ENCODE measurements around the gene FBRSL1. TPM values are rescaled to one million over a fixed set of nuclear protein-coding genes. Genes with fewer than 3 reads are reported as not detected.

The FBRSL1 gene
- total and polyA plus RNA-seq, 9 donors: 6.9 to 72.9 (median 54.2) TPM

GRCh38 chr12:132490422-132491137 lies 629 bp downstream of the FBRSL1 start:
- DNase-seq: no peak
- H3K4me1 ChIP-seq (ENCODE audit: control insufficient read depth, insufficient read depth, low read length): peaks cover 59% of the 10 kb centered on the region
- peaks cover 13% of the 10 kb centered on the region for H3K36me3 ChIP-seq (ENCODE audit: control insufficient read depth, insufficient read depth, low read length)
- H3K27ac ChIP-seq (ENCODE audit: low read length): no peak overlapping the region
- 1% methylated on average over 110 of the region's 110 CpGs for whole genome bisulfite sequencing (ENCODE audit: insufficient coverage)
- H3K27me3 ChIP-seq (ENCODE audit: control insufficient read depth, insufficient read depth, low read length): no peaks in the 10 kb centered on the region
- no peaks in the 10 kb centered on the region for H3K9me3 ChIP-seq (replicated peaks; ENCODE audit: control insufficient read depth, low read depth, low read length)
- peak overlapping the region; percentile 66 for H3K4me3 ChIP-seq (ENCODE audit: low read length)

GRCh38 chr12:132491138-132491663 lies 1.2 kb downstream of the FBRSL1 start:
- Histone ChIP-seq H3K27me3 (ENCODE audit: control insufficient read depth, insufficient read depth, low read length) (no peaks in the 10 kb centered on the region), H3K9me3 (replicated peaks; ENCODE audit: control insufficient read depth, low read depth, low read length) (no peaks in the 10 kb centered on the region), H3K4me3 (ENCODE audit: low read length) (peak overlapping the region; percentile 66), H3K36me3 (ENCODE audit: control insufficient read depth, insufficient read depth, low read length) (peaks cover 13% of the 10 kb centered on the region), H3K27ac (ENCODE audit: low read length) (no peak overlapping the region), H3K4me1 (ENCODE audit: control insufficient read depth, insufficient read depth, low read length) (peaks cover 65% of the 10 kb centered on the region)
- no peak for DNase-seq
- WGBS (ENCODE audit: insufficient coverage): 44% methylated on average over 9 of the region's 14 CpGs

- no peak for DNase-seq
- Histone ChIP-seq H3K27ac (ENCODE audit: low read length) (no peak overlapping the region), H3K9me3 (replicated peaks; ENCODE audit: control insufficient read depth, low read depth, low read length) (no peaks in the 10 kb centered on the region), H3K27me3 (ENCODE audit: control insufficient read depth, insufficient read depth, low read length) (no peaks in the 10 kb centered on the region), H3K36me3 (ENCODE audit: control insufficient read depth, insufficient read depth, low read length) (peaks cover 13% of the 10 kb centered on the region), H3K4me1 (ENCODE audit: control insufficient read depth, insufficient read depth, low read length) (peaks cover 72% of the 10 kb centered on the region), H3K4me3 (ENCODE audit: low read length) (peak overlapping the region; percentile 66)
- WGBS (ENCODE audit: insufficient coverage): 71% methylated on average over 20 of the region's 23 CpGs
Measured at GRCh38 chr12:132491761-132492378, 1.9 kb downstream of the FBRSL1 start.

GRCh38 chr12:132492522-132492921 lies 2.6 kb downstream of the FBRSL1 start:
- no peak for DNase-seq
- peaks cover 77% of the 10 kb centered on the region for H3K4me1 ChIP-seq (ENCODE audit: control insufficient read depth, insufficient read depth, low read length)
- H3K27ac ChIP-seq (ENCODE audit: low read length): no peak overlapping the region
- no peaks in the 10 kb centered on the region for H3K27me3 ChIP-seq (ENCODE audit: control insufficient read depth, insufficient read depth, low read length)
- no peaks in the 10 kb centered on the region for H3K9me3 ChIP-seq (replicated peaks; ENCODE audit: control insufficient read depth, low read depth, low read length)
- 77% methylated on average over 8 of the region's 12 CpGs for WGBS (ENCODE audit: insufficient coverage)
- peaks cover 13% of the 10 kb centered on the region for H3K36me3 ChIP-seq (ENCODE audit: control insufficient read depth, insufficient read depth, low read length)
- H3K4me3 ChIP-seq (ENCODE audit: low read length): no peak overlapping the region

GRCh38 chr12:132492951-132493350 lies 3.0 kb downstream of the FBRSL1 start:
- no peaks in the 10 kb centered on the region for H3K27me3 ChIP-seq (ENCODE audit: control insufficient read depth, insufficient read depth, low read length)
- peaks cover 13% of the 10 kb centered on the region for H3K36me3 ChIP-seq (ENCODE audit: control insufficient read depth, insufficient read depth, low read length)
- H3K9me3 ChIP-seq (replicated peaks; ENCODE audit: control insufficient read depth, low read depth, low read length): no peaks in the 10 kb centered on the region
- 90% methylated on average over 11 of the region's 12 CpGs for WGBS (ENCODE audit: insufficient coverage)
- peaks cover 82% of the 10 kb centered on the region for H3K4me1 ChIP-seq (ENCODE audit: control insufficient read depth, insufficient read depth, low read length)
- H3K4me3 ChIP-seq (ENCODE audit: low read length): no peak overlapping the region
- no peak for DNase-seq
- no peak overlapping the region for H3K27ac ChIP-seq (ENCODE audit: low read length)

DNA sequence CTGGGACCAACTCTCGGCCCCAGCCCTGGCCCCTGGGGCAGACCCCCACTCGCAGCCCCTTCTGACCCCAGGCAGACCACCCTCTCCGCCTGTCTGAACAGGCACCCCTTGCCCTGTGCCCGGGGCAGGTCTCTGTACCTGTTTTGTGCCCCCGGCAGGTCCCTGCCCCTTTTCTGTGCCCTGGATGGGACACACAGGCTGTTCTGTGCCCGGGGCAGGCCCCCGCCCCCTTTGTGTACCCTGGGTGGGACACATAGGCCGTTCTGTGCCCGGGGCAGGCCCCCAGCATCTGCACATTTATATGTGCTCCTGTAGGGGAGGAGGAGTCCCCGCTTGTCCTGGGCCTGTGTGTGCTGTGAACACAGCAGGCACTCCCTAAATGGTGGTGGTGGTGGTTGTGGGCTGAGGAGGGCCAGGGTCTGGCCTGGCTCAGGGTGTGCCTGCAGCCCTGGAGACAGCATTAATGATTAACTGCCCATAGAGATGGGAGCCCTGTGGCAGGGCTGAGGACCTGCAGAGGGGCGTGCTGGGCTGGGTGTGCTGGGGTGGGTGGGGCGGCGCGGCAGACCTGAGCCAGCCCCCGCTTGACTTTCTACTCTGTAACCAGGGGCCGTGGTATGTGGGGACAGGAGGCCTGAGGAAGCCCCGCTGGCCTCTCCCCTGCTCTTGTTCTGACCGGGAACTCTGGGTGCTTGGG lies 3.7 kb downstream of the FBRSL1 start:
- no peak for DNase-seq
- Histone ChIP-seq H3K27ac (ENCODE audit: low read length) (no peak overlapping the region), H3K36me3 (ENCODE audit: control insufficient read depth, insufficient read depth, low read length) (peaks cover 13% of the 10 kb centered on the region), H3K27me3 (ENCODE audit: control insufficient read depth, insufficient read depth, low read length) (no peaks in the 10 kb centered on the region), H3K4me1 (ENCODE audit: control insufficient read depth, insufficient read depth, low read length) (peaks cover 83% of the 10 kb centered on the region), H3K4me3 (ENCODE audit: low read length) (no peak overlapping the region), H3K9me3 (replicated peaks; ENCODE audit: control insufficient read depth, low read depth, low read length) (no peaks in the 10 kb centered on the region)
- WGBS (ENCODE audit: insufficient coverage): 84% methylated on average over 13 of the region's 18 CpGs

DNA sequence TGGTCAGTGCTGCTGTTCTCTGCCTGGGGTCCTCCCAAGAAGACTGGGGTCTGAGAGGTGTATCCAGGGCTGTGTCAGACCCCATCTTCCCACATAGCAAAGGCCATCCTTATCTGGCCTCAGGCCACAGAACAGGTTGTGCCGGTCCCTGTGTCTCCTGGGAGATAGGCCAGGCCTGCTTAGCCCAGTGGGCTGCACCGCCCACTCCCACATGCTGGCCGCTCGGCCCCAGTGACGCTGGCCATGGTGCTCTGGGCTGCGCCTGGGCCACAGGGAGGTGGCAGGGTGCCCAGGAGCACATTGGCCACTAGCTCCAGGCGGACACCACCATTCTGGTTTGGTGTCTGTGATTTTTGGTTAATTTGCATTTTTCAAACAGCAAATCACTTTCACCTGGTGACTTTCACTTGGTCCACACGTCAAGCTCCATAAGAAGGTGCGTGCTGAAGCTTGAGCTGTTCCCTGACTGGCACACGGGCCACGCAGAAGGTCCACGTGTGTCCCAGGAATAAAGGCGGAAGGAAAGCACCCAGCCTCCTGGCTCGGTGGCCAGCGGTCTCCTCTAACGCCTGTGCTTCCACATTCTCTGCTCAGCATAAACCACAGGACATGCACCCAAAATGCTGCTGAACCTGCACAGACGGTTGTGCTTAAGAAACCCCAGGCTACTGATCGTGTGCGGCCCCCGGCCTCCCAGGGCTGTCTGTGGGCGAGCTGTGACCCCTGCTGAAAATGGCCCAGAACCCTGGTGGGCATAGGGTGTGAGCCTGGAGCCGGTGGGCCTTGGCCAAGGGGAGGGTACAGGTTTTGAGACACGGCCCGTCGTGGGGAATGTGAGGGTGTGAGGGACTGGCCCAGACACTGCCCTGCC lies 4.6 kb downstream of the FBRSL1 start:
- no peaks in the 10 kb centered on the region for H3K9me3 ChIP-seq (replicated peaks; ENCODE audit: control insufficient read depth, low read depth, low read length)
- no peak overlapping the region for H3K4me3 ChIP-seq (ENCODE audit: low read length)
- 75% methylated on average over 21 of the region's 25 CpGs for WGBS (ENCODE audit: insufficient coverage)
- H3K4me1 ChIP-seq (ENCODE audit: control insufficient read depth, insufficient read depth, low read length): peaks cover 86% of the 10 kb centered on the region
- peaks cover 13% of the 10 kb centered on the region for H3K36me3 ChIP-seq (ENCODE audit: control insufficient read depth, insufficient read depth, low read length)
- no peaks in the 10 kb centered on the region for H3K27me3 ChIP-seq (ENCODE audit: control insufficient read depth, insufficient read depth, low read length)
- DNase-seq: no peak
- no peak overlapping the region for H3K27ac ChIP-seq (ENCODE audit: low read length)

DNA sequence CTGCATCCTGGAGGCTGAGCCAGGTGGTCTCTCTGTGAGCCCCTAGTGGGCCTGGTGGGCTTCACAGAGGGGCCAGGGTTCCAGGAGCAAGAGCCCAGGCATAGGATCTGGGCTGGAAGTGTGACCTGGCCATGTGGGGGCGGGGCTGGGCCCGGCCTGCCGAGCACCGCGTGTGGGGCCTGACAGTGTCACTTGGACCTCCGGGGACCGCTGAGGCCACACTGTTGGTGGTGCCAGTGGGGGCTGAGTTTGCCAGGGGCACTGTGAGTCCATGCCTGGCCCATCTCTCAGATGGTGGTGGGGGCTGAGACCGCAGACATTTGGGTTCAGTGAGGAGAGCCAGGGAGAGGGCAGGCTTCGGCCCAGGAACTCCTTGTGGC lies 5.2 kb downstream of the FBRSL1 start:
- H3K4me1 ChIP-seq (ENCODE audit: control insufficient read depth, insufficient read depth, low read length): peaks cover 92% of the 10 kb centered on the region
- no peaks in the 10 kb centered on the region for H3K9me3 ChIP-seq (replicated peaks; ENCODE audit: control insufficient read depth, low read depth, low read length)
- 73% methylated on average over 9 of the region's 9 CpGs for WGBS (ENCODE audit: insufficient coverage)
- no peak overlapping the region for H3K4me3 ChIP-seq (ENCODE audit: low read length)
- no peak for DNase-seq
- H3K27me3 ChIP-seq (ENCODE audit: control insufficient read depth, insufficient read depth, low read length): no peaks in the 10 kb centered on the region
- peak overlapping the region; percentile 77 for H3K27ac ChIP-seq (ENCODE audit: low read length)
- peaks cover 13% of the 10 kb centered on the region for H3K36me3 ChIP-seq (ENCODE audit: control insufficient read depth, insufficient read depth, low read length)

- Histone ChIP-seq H3K4me3 (ENCODE audit: low read length) (no peak overlapping the region), H3K9me3 (replicated peaks; ENCODE audit: control insufficient read depth, low read depth, low read length) (no peaks in the 10 kb centered on the region), H3K27me3 (ENCODE audit: control insufficient read depth, insufficient read depth, low read length) (no peaks in the 10 kb centered on the region), H3K36me3 (ENCODE audit: control insufficient read depth, insufficient read depth, low read length) (peaks cover 13% of the 10 kb centered on the region), H3K4me1 (ENCODE audit: control insufficient read depth, insufficient read depth, low read length) (peaks cover 98% of the 10 kb centered on the region), H3K27ac (ENCODE audit: low read length) (peak overlapping the region; percentile 77)
- peak; percentile 58 for DNase-seq
- 45% methylated on average over 20 of the region's 31 CpGs for WGBS (ENCODE audit: insufficient coverage)
Measured at GRCh38 chr12:132495629-132496357, 5.8 kb downstream of the FBRSL1 start.

All from muscle of leg (tissue), 11 donors.